Upper lobe of right lung (tissue), 1 donor: Measurements from ENCODE around the gene ZNF385D. TPM values are rescaled to one million over a fixed set of nuclear protein-coding genes. Genes with fewer than 3 reads are reported as not detected.
"Not testable (repeated sequence)": the region's sequence is repeated elsewhere in the genome, so short reads cannot be mapped to it uniquely, and the experiment has no call there.

ENCODE experiments used
- ATAC-seq: fragments of 200-7000 bp; cut with Tn5 transposase; one replicate; pipeline ENCODE4 v1.9.1; 2020; ENCODE audit warnings: mild to moderate bottlenecking, moderate library complexity
- DNase-seq: peaks from one replicate; pipeline ENCODE4 v3.0.0-alpha.2; 2020
- H3K27ac ChIP-seq: fragments of 200-600 bp; one replicate; pipeline ENCODE4 v1.8.0; 2022
- H3K27me3 ChIP-seq: fragments of 200-600 bp; one replicate; pipeline ENCODE4 v1.8.0; 2022; ENCODE audit warnings: mild to moderate bottlenecking
- H3K36me3 ChIP-seq: fragments of 200-600 bp; one replicate; pipeline ENCODE4 v1.8.0; 2022
- H3K4me1 ChIP-seq: fragments of 200-600 bp; one replicate; pipeline ENCODE4 v1.8.0; 2022
- H3K4me3 ChIP-seq: fragments of 200-600 bp; one replicate; pipeline ENCODE4 v1.8.0; 2022; ENCODE audit warnings: mild to moderate bottlenecking
- H3K9me3 ChIP-seq: fragments of 200-600 bp; one replicate; pipeline ENCODE4 v1.8.0; 2022
- intact Hi-C: fragments of 100-400 bp; cut with DNase I; formaldehyde crosslinking; loops from one replicate; pipeline ENCODE4 v1.11.0; 2022
- total RNA-seq: library from RNA; stranded (reverse); fragmentation: NEBNext Ultra II Directional; extraction: Animal tissue kit (Norgen Biotek cat#: 25700); gene quantifications from one replicate; pipeline ENCODE4 v1.2.1, GENCODE V29; 2021
- TF ChIP-seq, protein P1 (sequence below): fragments of 200-600 bp; IDR thresholded peaks from one replicate; pipeline ENCODE4 v1.8.0; 2022; ENCODE audit warnings: antibody characterized with exemption
- donor health status: DM: no; HTN: yes; CAD: no; lungs with severe emphysema.

The ZNF385D gene
- total RNA-seq, 1 donor from 2014 or later: 9.4 TPM

GRCh38 chr3:21392526-21392925, 358.5 kb downstream of the ZNF385D start:
- Histone ChIP-seq H3K27me3 (no peaks in the 10 kb centered on the region), H3K9me3 (no peaks in the 10 kb centered on the region), H3K4me3 (no peak overlapping the region), H3K4me1 (no peaks in the 10 kb centered on the region), H3K27ac (no peak overlapping the region), H3K36me3 (no peaks in the 10 kb centered on the region)
- ATAC-seq (no peak), DNase-seq (no peak)
- intact Hi-C loops: no loop called here
- TF ChIP-seq, protein P1, sequence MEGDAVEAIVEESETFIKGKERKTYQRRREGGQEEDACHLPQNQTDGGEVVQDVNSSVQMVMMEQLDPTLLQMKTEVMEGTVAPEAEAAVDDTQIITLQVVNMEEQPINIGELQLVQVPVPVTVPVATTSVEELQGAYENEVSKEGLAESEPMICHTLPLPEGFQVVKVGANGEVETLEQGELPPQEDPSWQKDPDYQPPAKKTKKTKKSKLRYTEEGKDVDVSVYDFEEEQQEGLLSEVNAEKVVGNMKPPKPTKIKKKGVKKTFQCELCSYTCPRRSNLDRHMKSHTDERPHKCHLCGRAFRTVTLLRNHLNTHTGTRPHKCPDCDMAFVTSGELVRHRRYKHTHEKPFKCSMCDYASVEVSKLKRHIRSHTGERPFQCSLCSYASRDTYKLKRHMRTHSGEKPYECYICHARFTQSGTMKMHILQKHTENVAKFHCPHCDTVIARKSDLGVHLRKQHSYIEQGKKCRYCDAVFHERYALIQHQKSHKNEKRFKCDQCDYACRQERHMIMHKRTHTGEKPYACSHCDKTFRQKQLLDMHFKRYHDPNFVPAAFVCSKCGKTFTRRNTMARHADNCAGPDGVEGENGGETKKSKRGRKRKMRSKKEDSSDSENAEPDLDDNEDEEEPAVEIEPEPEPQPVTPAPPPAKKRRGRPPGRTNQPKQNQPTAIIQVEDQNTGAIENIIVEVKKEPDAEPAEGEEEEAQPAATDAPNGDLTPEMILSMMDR: no peak

DNA sequence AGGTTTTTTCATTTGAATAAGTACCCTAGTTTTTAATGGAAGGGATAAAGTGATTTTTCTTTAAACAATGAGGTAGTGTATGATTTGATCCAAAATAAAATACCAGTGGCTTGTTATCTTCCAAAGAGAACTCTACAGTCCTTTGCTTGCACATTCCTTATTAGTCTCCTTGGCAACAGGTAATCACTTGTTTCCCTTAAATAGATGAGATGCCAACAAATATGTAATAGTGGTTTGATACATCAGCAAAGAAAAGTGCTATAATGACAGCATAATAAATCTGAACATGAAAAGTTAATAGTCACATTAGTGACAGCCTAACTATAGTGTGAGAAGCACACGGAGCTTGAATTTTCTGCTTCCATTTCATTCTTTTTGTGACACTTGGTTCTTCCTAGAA, 360.2 kb downstream of the ZNF385D start:
- no peak for ATAC-seq
- H3K27ac ChIP-seq: no peak overlapping the region
- no peaks in the 10 kb centered on the region for H3K9me3 ChIP-seq
- DNase-seq: no peak
- H3K27me3 ChIP-seq: no peaks in the 10 kb centered on the region
- H3K4me1 ChIP-seq: no peaks in the 10 kb centered on the region
- TF ChIP-seq, protein P1: no peak
- H3K36me3 ChIP-seq: no peaks in the 10 kb centered on the region
- intact Hi-C loops: no loop called here
- no peak overlapping the region for H3K4me3 ChIP-seq

DNA sequence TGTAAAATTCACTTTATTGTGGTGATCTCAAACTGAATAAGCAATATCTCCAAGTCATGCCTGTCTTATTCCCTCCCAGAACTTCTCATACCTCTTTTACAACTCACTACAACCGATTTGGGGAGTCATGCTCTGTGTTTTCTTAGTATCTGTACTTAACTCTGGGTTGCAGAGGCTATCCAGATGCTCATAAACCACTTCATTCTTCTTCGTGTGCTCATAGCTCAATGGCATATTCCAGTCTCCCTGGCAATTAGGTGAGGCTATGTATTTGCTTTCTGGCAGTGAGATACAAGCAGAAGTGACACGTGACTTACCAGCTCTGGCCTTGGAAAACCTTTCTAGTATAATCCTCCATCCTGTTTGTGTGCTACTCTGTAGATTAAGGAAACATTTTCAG, 360.9 kb downstream of the ZNF385D start:
- intact Hi-C loops: no loop called here
- no peak overlapping the region for H3K27ac ChIP-seq
- TF ChIP-seq, protein P1: no peak
- no peak overlapping the region for H3K4me3 ChIP-seq
- ATAC-seq: peak; percentile 70
- H3K9me3 ChIP-seq: no peaks in the 10 kb centered on the region
- H3K27me3 ChIP-seq: no peaks in the 10 kb centered on the region
- H3K4me1 ChIP-seq: no peaks in the 10 kb centered on the region
- no peaks in the 10 kb centered on the region for H3K36me3 ChIP-seq
- no peak for DNase-seq

- intact Hi-C loops, H3K9me3 ChIP-seq, H3K4me3 ChIP-seq, H3K4me1 ChIP-seq, ATAC-seq, H3K27ac ChIP-seq, H3K36me3 ChIP-seq, H3K27me3 ChIP-seq: not testable (repeated sequence)
- peak; percentile 61 for DNase-seq
Measured at GRCh38 chr3:21387142-21387826, 363.7 kb downstream of the ZNF385D start.

DNA sequence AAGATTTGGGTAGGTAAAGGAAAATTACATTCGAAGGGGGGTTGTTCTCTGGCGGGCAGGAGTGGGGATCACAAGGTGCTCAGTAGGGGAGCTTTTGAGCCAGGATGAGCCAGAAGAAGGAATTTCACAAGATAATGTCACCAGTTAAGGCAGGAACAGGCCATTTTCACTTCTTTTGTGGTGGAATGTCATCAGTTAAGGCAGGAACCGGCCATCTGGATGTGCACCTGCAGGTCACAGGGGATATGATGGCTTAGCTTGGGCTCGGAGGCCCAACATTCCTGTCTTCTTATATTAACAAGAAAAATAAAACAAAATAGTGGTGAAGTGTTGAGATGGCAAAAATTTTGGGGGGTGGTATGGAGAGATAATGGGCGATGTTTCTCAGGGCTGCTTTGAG, 373.0 kb downstream of the ZNF385D start:
- H3K9me3 ChIP-seq, ATAC-seq, H3K4me1 ChIP-seq, H3K27ac ChIP-seq, H3K4me3 ChIP-seq, H3K27me3 ChIP-seq, DNase-seq, intact Hi-C loops, H3K36me3 ChIP-seq: not testable (repeated sequence)

DNA sequence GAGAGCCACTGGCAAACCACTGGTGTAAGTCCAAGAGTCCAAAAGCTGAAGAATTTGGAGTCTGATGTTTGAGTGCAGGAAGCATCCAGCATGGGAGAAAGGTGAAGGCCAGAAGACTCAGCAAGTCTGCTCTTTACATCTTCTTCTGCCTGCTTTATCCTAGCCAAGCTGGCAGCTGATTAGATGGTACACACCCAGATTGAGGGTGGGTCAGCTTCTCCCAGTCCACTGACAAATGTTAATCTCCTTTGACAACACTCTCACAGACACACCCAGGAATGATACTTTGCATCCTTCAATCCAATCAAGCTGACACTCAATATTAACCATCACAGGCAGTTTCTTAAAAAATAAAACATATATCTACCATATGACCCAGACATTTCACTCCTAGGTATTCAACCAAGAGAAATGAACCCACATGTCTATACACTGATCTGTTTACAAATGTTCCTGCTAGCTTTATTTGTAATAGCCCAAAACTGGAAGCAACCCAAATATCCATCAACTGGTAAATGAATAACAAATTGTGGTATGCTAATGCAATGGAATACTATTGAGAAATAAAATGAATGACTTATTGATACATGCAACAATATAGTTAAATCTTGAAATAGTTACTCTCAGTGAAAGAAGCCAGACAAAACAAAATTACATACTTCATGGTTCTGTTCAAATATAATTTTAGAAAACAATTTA, 373.8 kb downstream of the ZNF385D start:
- H3K27me3 ChIP-seq: no peaks in the 10 kb centered on the region
- TF ChIP-seq, protein P1: no peak
- H3K27ac ChIP-seq: no peak overlapping the region
- no peaks in the 10 kb centered on the region for H3K36me3 ChIP-seq
- DNase-seq: no peak
- no peak overlapping the region for H3K4me3 ChIP-seq
- intact Hi-C loops: no loop called here
- no peaks in the 10 kb centered on the region for H3K4me1 ChIP-seq
- no peaks in the 10 kb centered on the region for H3K9me3 ChIP-seq
- ATAC-seq: no peak
